Fibroblast of pulmonary artery (primary cell): ENCODE results near the gene RGS9.

Experiments used
- DNase-seq: peaks from one replicate; pipeline ENCODE4 v3.0.0-alpha.2; 2010; ENCODE audit warnings: low read depth
- H3K4me3 ChIP-seq: replicated peaks from 2 replicates; pipeline ENCODE4 v1.5.1; 2011; ENCODE audit warnings: low read depth, mild to moderate bottlenecking, control low read depth, low read length, moderate library complexity
- TF ChIP-seq, protein P1 (sequence below): IDR thresholded peaks from 2 replicates; pipeline ENCODE4 v1.5.1; 2011; ENCODE audit warnings: mild to moderate bottlenecking, control low read depth, low read length, inconsistent platforms; ENCODE audit errors: missing control alignments

The RGS9 gene

GRCh38 chr17:65169691-65170090, 32.5 kb downstream of the RGS9 start:
- TF ChIP-seq, protein P1, sequence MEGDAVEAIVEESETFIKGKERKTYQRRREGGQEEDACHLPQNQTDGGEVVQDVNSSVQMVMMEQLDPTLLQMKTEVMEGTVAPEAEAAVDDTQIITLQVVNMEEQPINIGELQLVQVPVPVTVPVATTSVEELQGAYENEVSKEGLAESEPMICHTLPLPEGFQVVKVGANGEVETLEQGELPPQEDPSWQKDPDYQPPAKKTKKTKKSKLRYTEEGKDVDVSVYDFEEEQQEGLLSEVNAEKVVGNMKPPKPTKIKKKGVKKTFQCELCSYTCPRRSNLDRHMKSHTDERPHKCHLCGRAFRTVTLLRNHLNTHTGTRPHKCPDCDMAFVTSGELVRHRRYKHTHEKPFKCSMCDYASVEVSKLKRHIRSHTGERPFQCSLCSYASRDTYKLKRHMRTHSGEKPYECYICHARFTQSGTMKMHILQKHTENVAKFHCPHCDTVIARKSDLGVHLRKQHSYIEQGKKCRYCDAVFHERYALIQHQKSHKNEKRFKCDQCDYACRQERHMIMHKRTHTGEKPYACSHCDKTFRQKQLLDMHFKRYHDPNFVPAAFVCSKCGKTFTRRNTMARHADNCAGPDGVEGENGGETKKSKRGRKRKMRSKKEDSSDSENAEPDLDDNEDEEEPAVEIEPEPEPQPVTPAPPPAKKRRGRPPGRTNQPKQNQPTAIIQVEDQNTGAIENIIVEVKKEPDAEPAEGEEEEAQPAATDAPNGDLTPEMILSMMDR, result no peak
- DNase-seq, result no peak
- no peak overlapping the region for H3K4me3 ChIP-seq

- TF ChIP-seq, protein P1, result no peak
- peak; percentile 76 for DNase-seq
- H3K4me3 ChIP-seq, result no peak overlapping the region
Observed at GRCh38 chr17:65170839-65171238, 33.7 kb downstream of the RGS9 start.

- H3K4me3 ChIP-seq, result no peak overlapping the region
- TF ChIP-seq, protein P1, result no peak
- no peak for DNase-seq
Observed at GRCh38 chr17:65171752-65172151, 34.6 kb downstream of the RGS9 start.

- no peak for DNase-seq
- TF ChIP-seq, protein P1, result no peak
- H3K4me3 ChIP-seq, result no peak overlapping the region
Observed at GRCh38 chr17:65172496-65173136, 35.4 kb downstream of the RGS9 start.

DNA sequence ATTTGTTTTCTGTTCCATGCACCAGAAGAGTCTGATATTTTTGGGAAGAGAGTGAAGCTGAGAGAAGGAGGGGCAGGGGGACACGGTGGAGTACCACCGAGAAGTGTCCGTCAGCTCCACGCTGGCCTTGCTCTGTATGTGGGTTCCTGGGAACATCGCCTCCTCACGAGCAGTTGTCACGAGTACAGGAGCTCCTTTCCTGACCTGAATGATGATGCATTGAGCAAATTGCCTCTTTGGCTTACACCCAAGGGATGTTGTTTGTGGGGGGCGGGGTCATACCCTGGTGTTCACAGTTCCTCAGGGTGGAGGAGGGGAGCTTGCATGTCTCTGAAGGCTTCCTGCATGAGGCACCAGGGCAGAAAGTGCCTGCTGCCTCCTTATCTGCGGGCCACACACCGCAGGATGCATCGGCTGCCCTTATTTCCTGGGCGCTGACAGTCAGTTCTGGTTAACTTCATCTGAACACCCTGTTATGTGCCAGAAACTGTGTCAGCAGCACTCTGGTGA, 36.2 kb downstream of the RGS9 start:
- DNase-seq, result peak; percentile 88
- H3K4me3 ChIP-seq, result no peak overlapping the region
- TF ChIP-seq, protein P1, result no peak

DNA sequence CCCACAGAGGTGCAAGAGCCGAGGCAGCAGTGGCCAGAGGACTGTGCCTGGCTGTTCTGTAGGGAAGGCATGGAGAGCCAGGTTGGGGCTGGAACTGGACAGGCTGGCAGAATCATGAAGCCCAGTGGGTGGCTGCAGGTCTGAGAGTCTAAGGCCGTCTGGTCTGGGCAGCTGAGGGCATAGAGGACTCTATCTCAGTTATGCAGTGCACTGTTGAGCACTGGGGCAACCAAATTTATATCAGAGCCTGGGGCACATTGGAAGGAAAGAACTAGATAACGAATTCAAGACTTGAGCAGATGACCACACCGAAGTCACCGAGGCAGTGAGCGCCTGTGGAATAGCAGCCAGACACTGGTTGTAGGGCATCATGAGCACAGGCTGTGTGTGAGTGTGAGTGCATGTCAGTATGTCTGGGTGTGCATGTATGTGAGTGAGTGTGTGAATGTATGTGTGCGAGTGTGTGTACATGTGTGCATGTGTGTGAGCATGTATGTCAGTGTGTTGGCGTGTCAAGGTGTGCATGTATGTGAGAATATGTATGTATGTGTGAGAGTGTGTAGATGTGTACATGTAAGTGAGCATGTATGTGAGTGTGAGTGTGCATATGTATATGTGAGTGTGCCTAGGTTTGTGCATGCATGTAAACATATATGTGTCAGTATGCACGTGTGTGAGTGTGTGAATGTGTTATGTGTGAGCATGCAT, 37.0 kb downstream of the RGS9 start:
- DNase-seq, result no peak
- H3K4me3 ChIP-seq, result no peak overlapping the region
- TF ChIP-seq, protein P1, result no peak
